DOHH2 (cell line): Measurements from ENCODE around the gene PSMA8.

Source experiments
- CTCF ChIP-seq: fragments of 200-600 bp; sonication (generic); IDR thresholded peaks from one replicate; pipeline ENCODE4 v1.5.1; 2014; ENCODE audit warnings: antibody characterized with exemption, mild to moderate bottlenecking, low read depth, low read length; ENCODE audit not compliant: poor library complexity, severe bottlenecking
- EZH2phosphoT487 ChIP-seq: fragments of 200-600 bp; sonication (generic); IDR thresholded peaks from 2 replicates; pipeline ENCODE4 v1.6.1; 2017; ENCODE audit warnings: borderline replicate concordance, mild to moderate bottlenecking, antibody characterized with exemption, low read length, moderate library complexity, mixed read lengths

- no peak for TF ChIP-seq CTCF
- no peak for TF ChIP-seq EZH2phosphoT487
These were observed 29.6 kb upstream of the PSMA8 start for GRCh38 chr18:26104035-26104434.
